ENCODE results near the gene DTX4.

The DTX4 gene

GRCh38 chr11:59173080-59173963 is 1.4 kb downstream of the DTX4 start:
- Histone ChIP-seq H3K4me3 (ENCODE audit: low read depth in 1 of 2, low read length in 2 of 2) (peak overlapping the region; percentile 75 to 80), H3K4me1 (ENCODE audit: control insufficient read depth in 1 of 2, insufficient read depth in 2 of 2, low read length in 2 of 2) (peaks cover 29 to 37% of the 10 kb centered on the region in 2 donors), H3K9ac (ENCODE audit: low read depth in 1 of 2, low read length in 2 of 2) (peak overlapping the region; percentile 73 to 77), H3K27ac (ENCODE audit: low read depth, low read length) (peak overlapping the region; percentile 90), H3K36me3 (ENCODE audit: control insufficient read depth in 1 of 2, insufficient read depth in 2 of 2, low read length in 2 of 2) (peaks cover 0 to 12% of the 10 kb centered on the region in 2 donors), H3K27me3 (ENCODE audit: control insufficient read depth in 1 of 2, insufficient read depth in 2 of 2, low read length in 2 of 2) (no peaks in the 10 kb centered on the region), H3K9me3 (ENCODE audit: control insufficient read depth in 1 of 2, low read length in 2 of 2) (no peaks in the 10 kb centered on the region)

- Histone ChIP-seq H3K27me3 (ENCODE audit: control insufficient read depth in 1 of 2, insufficient read depth in 2 of 2, low read length in 2 of 2) (no peaks in the 10 kb centered on the region), H3K4me1 (ENCODE audit: control insufficient read depth in 1 of 2, insufficient read depth in 2 of 2, low read length in 2 of 2) (peaks cover 29 to 37% of the 10 kb centered on the region in 2 donors), H3K4me3 (ENCODE audit: low read depth in 1 of 2, low read length in 2 of 2) (peak overlapping the region; percentile 75 to 80), H3K9me3 (ENCODE audit: control insufficient read depth in 1 of 2, low read length in 2 of 2) (no peaks in the 10 kb centered on the region), H3K36me3 (ENCODE audit: control insufficient read depth in 1 of 2, insufficient read depth in 2 of 2, low read length in 2 of 2) (peaks cover 0 to 17% of the 10 kb centered on the region in 2 donors), H3K27ac (ENCODE audit: low read depth, low read length) (peak overlapping the region; percentile 90), H3K9ac (ENCODE audit: low read depth in 1 of 2, low read length in 2 of 2) (peak overlapping the region; percentile 73 to 77)
These were observed 2.2 kb downstream of the DTX4 start for GRCh38 chr11:59173964-59174663.

- peaks cover 29 to 37% of the 10 kb centered on the region in 2 donors for H3K4me1 ChIP-seq (ENCODE audit: control insufficient read depth in 1 of 2, insufficient read depth in 2 of 2, low read length in 2 of 2)
- H3K9me3 ChIP-seq (ENCODE audit: control insufficient read depth in 1 of 2, low read length in 2 of 2) = no peaks in the 10 kb centered on the region
- no peaks in the 10 kb centered on the region for H3K27me3 ChIP-seq (ENCODE audit: control insufficient read depth in 1 of 2, insufficient read depth in 2 of 2, low read length in 2 of 2)
- peak overlapping the region; percentile 67 to 75 for H3K4me3 ChIP-seq (ENCODE audit: low read depth in 1 of 2, low read length in 2 of 2)
- H3K9ac ChIP-seq (ENCODE audit: low read depth in 1 of 2, low read length in 2 of 2) = peak overlapping the region; percentile 27 to 77
- H3K36me3 ChIP-seq (ENCODE audit: control insufficient read depth in 1 of 2, insufficient read depth in 2 of 2, low read length in 2 of 2) = peaks cover 0 to 17% of the 10 kb centered on the region in 2 donors
- peak overlapping the region; percentile 90 for H3K27ac ChIP-seq (ENCODE audit: low read depth, low read length)
These were observed 2.7 kb downstream of the DTX4 start for GRCh38 chr11:59174664-59175033.

- Histone ChIP-seq H3K9me3 (ENCODE audit: control insufficient read depth in 1 of 2, low read length in 2 of 2) (no peaks in the 10 kb centered on the region), H3K4me3 (ENCODE audit: low read depth in 1 of 2, low read length in 2 of 2) (peak overlapping the region; percentile 67 to 75), H3K36me3 (ENCODE audit: control insufficient read depth in 1 of 2, insufficient read depth in 2 of 2, low read length in 2 of 2) (peaks cover 0 to 17% of the 10 kb centered on the region in 2 donors), H3K4me1 (ENCODE audit: control insufficient read depth in 1 of 2, insufficient read depth in 2 of 2, low read length in 2 of 2) (peaks cover 29 to 37% of the 10 kb centered on the region in 2 donors), H3K27me3 (ENCODE audit: control insufficient read depth in 1 of 2, insufficient read depth in 2 of 2, low read length in 2 of 2) (no peaks in the 10 kb centered on the region), H3K9ac (ENCODE audit: low read depth in 1 of 2, low read length in 2 of 2) (peak overlapping the region; percentile 5 to 77), H3K27ac (ENCODE audit: low read depth, low read length) (peak overlapping the region; percentile 90)
These were observed 3.2 kb downstream of the DTX4 start for GRCh38 chr11:59175091-59175501.

- H3K4me3 ChIP-seq (ENCODE audit: low read depth in 1 of 2, low read length in 2 of 2) = no peak overlapping the region
- no peak overlapping the region for H3K27ac ChIP-seq (ENCODE audit: low read depth, low read length)
- peak overlapping the region in 1 of 2 donors; percentile 77 for H3K9ac ChIP-seq (ENCODE audit: low read depth in 1 of 2, low read length in 2 of 2)
- H3K27me3 ChIP-seq (ENCODE audit: control insufficient read depth in 1 of 2, insufficient read depth in 2 of 2, low read length in 2 of 2) = no peaks in the 10 kb centered on the region
- H3K4me1 ChIP-seq (ENCODE audit: control insufficient read depth in 1 of 2, insufficient read depth in 2 of 2, low read length in 2 of 2) = peaks cover 29 to 37% of the 10 kb centered on the region in 2 donors
- H3K36me3 ChIP-seq (ENCODE audit: control insufficient read depth in 1 of 2, insufficient read depth in 2 of 2, low read length in 2 of 2) = peaks cover 0 to 17% of the 10 kb centered on the region in 2 donors
- H3K9me3 ChIP-seq (ENCODE audit: control insufficient read depth in 1 of 2, low read length in 2 of 2) = no peaks in the 10 kb centered on the region
These were observed 4.4 kb downstream of the DTX4 start for GRCh38 chr11:59176330-59176729.

GRCh38 chr11:59178402-59178801 is 6.5 kb downstream of the DTX4 start:
- Histone ChIP-seq H3K36me3 (ENCODE audit: control insufficient read depth in 1 of 2, insufficient read depth in 2 of 2, low read length in 2 of 2) (peaks cover 8 to 34% of the 10 kb centered on the region in 2 donors), H3K27ac (ENCODE audit: low read depth, low read length) (no peak overlapping the region), H3K9ac (ENCODE audit: low read depth in 1 of 2, low read length in 2 of 2) (no peak overlapping the region), H3K4me3 (ENCODE audit: low read depth in 1 of 2, low read length in 2 of 2) (no peak overlapping the region), H3K27me3 (ENCODE audit: control insufficient read depth in 1 of 2, insufficient read depth in 2 of 2, low read length in 2 of 2) (no peaks in the 10 kb centered on the region), H3K4me1 (ENCODE audit: control insufficient read depth in 1 of 2, insufficient read depth in 2 of 2, low read length in 2 of 2) (peaks cover 48 to 52% of the 10 kb centered on the region in 2 donors), H3K9me3 (ENCODE audit: control insufficient read depth in 1 of 2, low read length in 2 of 2) (no peaks in the 10 kb centered on the region)

- Histone ChIP-seq H3K27ac (ENCODE audit: low read depth, low read length) (no peak overlapping the region), H3K4me3 (ENCODE audit: low read depth in 1 of 2, low read length in 2 of 2) (no peak overlapping the region), H3K27me3 (ENCODE audit: control insufficient read depth in 1 of 2, insufficient read depth in 2 of 2, low read length in 2 of 2) (no peaks in the 10 kb centered on the region), H3K9ac (ENCODE audit: low read depth in 1 of 2, low read length in 2 of 2) (no peak overlapping the region), H3K36me3 (ENCODE audit: control insufficient read depth in 1 of 2, insufficient read depth in 2 of 2, low read length in 2 of 2) (peaks cover 8 to 40% of the 10 kb centered on the region in 2 donors), H3K9me3 (ENCODE audit: control insufficient read depth in 1 of 2, low read length in 2 of 2) (no peaks in the 10 kb centered on the region), H3K4me1 (ENCODE audit: control insufficient read depth in 1 of 2, insufficient read depth in 2 of 2, low read length in 2 of 2) (peaks cover 55 to 57% of the 10 kb centered on the region in 2 donors)
These were observed 7.2 kb downstream of the DTX4 start for GRCh38 chr11:59179121-59179520.

GRCh38 chr11:59180168-59180776 is 8.3 kb downstream of the DTX4 start:
- no peak overlapping the region for H3K27ac ChIP-seq (ENCODE audit: low read depth, low read length)
- H3K27me3 ChIP-seq (ENCODE audit: control insufficient read depth in 1 of 2, insufficient read depth in 2 of 2, low read length in 2 of 2) = no peaks in the 10 kb centered on the region
- no peak overlapping the region for H3K4me3 ChIP-seq (ENCODE audit: low read depth in 1 of 2, low read length in 2 of 2)
- peaks cover 59 to 60% of the 10 kb centered on the region in 2 donors for H3K4me1 ChIP-seq (ENCODE audit: control insufficient read depth in 1 of 2, insufficient read depth in 2 of 2, low read length in 2 of 2)
- peaks cover 8 to 40% of the 10 kb centered on the region in 2 donors for H3K36me3 ChIP-seq (ENCODE audit: control insufficient read depth in 1 of 2, insufficient read depth in 2 of 2, low read length in 2 of 2)
- no peak overlapping the region for H3K9ac ChIP-seq (ENCODE audit: low read depth in 1 of 2, low read length in 2 of 2)
- H3K9me3 ChIP-seq (ENCODE audit: control insufficient read depth in 1 of 2, low read length in 2 of 2) = no peaks in the 10 kb centered on the region

GRCh38 chr11:59180907-59181306 is 9.0 kb downstream of the DTX4 start:
- H3K9ac ChIP-seq (ENCODE audit: low read depth in 1 of 2, low read length in 2 of 2) = no peak overlapping the region

More at GRCh38 chr11:59180907-59181306, 9.0 kb downstream of the DTX4 start:
- Histone ChIP-seq H3K4me1 (ENCODE audit: control insufficient read depth in 1 of 2, insufficient read depth in 2 of 2, low read length in 2 of 2) (peaks cover 59 to 60% of the 10 kb centered on the region in 2 donors), H3K36me3 (ENCODE audit: control insufficient read depth in 1 of 2, insufficient read depth in 2 of 2, low read length in 2 of 2) (peaks cover 8 to 40% of the 10 kb centered on the region in 2 donors), H3K9me3 (ENCODE audit: control insufficient read depth in 1 of 2, low read length in 2 of 2) (no peaks in the 10 kb centered on the region), H3K27ac (ENCODE audit: low read depth, low read length) (no peak overlapping the region), H3K27me3 (ENCODE audit: control insufficient read depth in 1 of 2, insufficient read depth in 2 of 2, low read length in 2 of 2) (no peaks in the 10 kb centered on the region), H3K4me3 (ENCODE audit: low read depth in 1 of 2, low read length in 2 of 2) (no peak overlapping the region)
